H1 (cell line): Measurements from ENCODE around the gene NME7. TPM values are rescaled to one million over a fixed set of nuclear protein-coding genes. Genes with fewer than 3 reads are reported as not detected.

Source experiments
- HDAC6 ChIP-seq: IDR thresholded peaks from one replicate; pipeline ENCODE4 v1.7.1; 2012; ENCODE audit warnings: low read depth, mild to moderate bottlenecking, inconsistent platforms, low read length, moderate library complexity
- RXRA ChIP-seq: IDR thresholded peaks from 2 replicates; pipeline ENCODE4 v1.6.1; 2011; ENCODE audit warnings: low read depth, mild to moderate bottlenecking, low read length, moderate library complexity; ENCODE audit not compliant: insufficient read depth
- SP1 ChIP-seq: IDR thresholded peaks from 2 replicates; pipeline ENCODE4 v1.6.1; 2011; ENCODE audit warnings: low read depth, low read length
- TAF1 ChIP-seq: IDR thresholded peaks from 2 replicates; pipeline ENCODE4 v1.6.1; 2011; ENCODE audit warnings: mild to moderate bottlenecking, low read depth, low read length
- TAF7 ChIP-seq: optimal IDR thresholded peaks from 2 replicates; pipeline ENCODE3; 2011; ENCODE audit warnings: low read depth, mild to moderate bottlenecking, inconsistent platforms, low read length, moderate library complexity, borderline replicate concordance
- TBP ChIP-seq: IDR thresholded peaks from 2 replicates; pipeline ENCODE4 v1.6.1; 2011; ENCODE audit warnings: low read depth, low read length, improper control_type of control experiment
- polyA plus RNA-seq, 7 experiments: library from polyadenylated mRNA; depleted of rRNA in 3 of 7; stranded (reverse) in 5 of 7; unstranded in 2 of 7; fragments of >200 nt in 5 of 7; fragments of 200-250 nt in 2 of 7; gene quantifications; 1 replicate in 5 of 7; 2 replicates in 1 of 7; 4 replicates in 1 of 7; pipeline versions ENCODE4 v1.2.1 to v1.2.3, GENCODE V29; 2011 to 2013; ENCODE audit warnings: missing spikeins in 2 of 7, mixed read lengths in 2 of 7
- total RNA-seq: library from RNA; stranded (reverse); fragmentation: NEBNext Ultra II Directional; extraction: Animal tissue kit (Norgen Biotek cat#: 25700); gene quantifications from 2 replicates; pipeline ENCODE4 v1.2.1, GENCODE V29; 2021
- TF ChIP-seq, protein P1 (sequence below): fragments of 300-600 bp; sonication (generic); IDR thresholded peaks from 2 replicates; pipeline ENCODE4 v1.7.1; 2012; ENCODE audit warnings: low read length, moderate library complexity, mild to moderate bottlenecking, inconsistent platforms; ENCODE audit not compliant: insufficient replicate concordance
- TF ChIP-seq, protein P2 (sequence below), 3 experiments: IDR thresholded peaks; 1 replicate in 2 of 3; 2 replicates in 1 of 3; pipeline versions ENCODE4 v1.5.1 to v1.6.1; 2011; ENCODE audit warnings: low read length in 3 of 3, mild to moderate bottlenecking in 3 of 3, inconsistent platforms in 2 of 3, low read depth in 1 of 3, moderate library complexity in 1 of 3; ENCODE audit not compliant: insufficient read depth in 1 of 3; ENCODE audit errors: control extremely low read depth in 1 of 3

Gene NME7
- total and polyA plus RNA-seq, 2 of the 8 experiments (the other 6 are each of a cell fraction or from before 2014, with no cell fraction given) = 11.6 to 28.5 TPM

DNA sequence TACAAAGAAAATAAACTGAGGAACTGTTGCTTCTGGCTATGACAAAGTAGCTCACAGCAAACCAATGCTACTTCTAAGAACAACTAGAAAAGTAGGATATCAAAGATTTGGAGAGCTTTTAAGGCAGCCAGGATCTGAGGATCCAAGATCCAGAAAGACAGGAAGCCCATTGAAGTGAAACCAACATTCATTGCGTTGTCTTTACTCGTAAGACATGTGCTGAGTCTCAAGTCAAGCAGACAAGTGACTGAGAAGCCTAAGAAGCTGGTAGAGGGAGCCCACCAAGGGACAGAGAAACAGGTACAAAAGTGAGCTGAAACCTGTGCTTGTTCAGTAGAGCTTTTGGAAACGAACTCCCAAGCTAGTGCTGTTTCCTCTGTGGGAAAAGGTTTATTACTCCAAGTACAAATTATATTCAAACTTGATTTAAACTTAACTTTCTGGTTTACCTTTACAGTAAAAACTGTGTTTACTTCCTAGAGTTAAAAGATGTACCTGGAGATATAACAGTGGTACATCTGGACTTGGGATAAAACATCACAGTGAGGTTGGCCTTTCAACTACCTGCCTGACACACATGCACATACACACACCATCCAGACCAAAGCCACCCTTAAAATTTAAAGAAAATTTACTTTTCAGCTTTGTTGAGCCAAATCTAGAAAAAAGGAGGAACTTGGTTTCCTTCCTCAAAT is 41.2 kb downstream of the NME7 start (continued):
- TF ChIP-seq, protein P1, sequence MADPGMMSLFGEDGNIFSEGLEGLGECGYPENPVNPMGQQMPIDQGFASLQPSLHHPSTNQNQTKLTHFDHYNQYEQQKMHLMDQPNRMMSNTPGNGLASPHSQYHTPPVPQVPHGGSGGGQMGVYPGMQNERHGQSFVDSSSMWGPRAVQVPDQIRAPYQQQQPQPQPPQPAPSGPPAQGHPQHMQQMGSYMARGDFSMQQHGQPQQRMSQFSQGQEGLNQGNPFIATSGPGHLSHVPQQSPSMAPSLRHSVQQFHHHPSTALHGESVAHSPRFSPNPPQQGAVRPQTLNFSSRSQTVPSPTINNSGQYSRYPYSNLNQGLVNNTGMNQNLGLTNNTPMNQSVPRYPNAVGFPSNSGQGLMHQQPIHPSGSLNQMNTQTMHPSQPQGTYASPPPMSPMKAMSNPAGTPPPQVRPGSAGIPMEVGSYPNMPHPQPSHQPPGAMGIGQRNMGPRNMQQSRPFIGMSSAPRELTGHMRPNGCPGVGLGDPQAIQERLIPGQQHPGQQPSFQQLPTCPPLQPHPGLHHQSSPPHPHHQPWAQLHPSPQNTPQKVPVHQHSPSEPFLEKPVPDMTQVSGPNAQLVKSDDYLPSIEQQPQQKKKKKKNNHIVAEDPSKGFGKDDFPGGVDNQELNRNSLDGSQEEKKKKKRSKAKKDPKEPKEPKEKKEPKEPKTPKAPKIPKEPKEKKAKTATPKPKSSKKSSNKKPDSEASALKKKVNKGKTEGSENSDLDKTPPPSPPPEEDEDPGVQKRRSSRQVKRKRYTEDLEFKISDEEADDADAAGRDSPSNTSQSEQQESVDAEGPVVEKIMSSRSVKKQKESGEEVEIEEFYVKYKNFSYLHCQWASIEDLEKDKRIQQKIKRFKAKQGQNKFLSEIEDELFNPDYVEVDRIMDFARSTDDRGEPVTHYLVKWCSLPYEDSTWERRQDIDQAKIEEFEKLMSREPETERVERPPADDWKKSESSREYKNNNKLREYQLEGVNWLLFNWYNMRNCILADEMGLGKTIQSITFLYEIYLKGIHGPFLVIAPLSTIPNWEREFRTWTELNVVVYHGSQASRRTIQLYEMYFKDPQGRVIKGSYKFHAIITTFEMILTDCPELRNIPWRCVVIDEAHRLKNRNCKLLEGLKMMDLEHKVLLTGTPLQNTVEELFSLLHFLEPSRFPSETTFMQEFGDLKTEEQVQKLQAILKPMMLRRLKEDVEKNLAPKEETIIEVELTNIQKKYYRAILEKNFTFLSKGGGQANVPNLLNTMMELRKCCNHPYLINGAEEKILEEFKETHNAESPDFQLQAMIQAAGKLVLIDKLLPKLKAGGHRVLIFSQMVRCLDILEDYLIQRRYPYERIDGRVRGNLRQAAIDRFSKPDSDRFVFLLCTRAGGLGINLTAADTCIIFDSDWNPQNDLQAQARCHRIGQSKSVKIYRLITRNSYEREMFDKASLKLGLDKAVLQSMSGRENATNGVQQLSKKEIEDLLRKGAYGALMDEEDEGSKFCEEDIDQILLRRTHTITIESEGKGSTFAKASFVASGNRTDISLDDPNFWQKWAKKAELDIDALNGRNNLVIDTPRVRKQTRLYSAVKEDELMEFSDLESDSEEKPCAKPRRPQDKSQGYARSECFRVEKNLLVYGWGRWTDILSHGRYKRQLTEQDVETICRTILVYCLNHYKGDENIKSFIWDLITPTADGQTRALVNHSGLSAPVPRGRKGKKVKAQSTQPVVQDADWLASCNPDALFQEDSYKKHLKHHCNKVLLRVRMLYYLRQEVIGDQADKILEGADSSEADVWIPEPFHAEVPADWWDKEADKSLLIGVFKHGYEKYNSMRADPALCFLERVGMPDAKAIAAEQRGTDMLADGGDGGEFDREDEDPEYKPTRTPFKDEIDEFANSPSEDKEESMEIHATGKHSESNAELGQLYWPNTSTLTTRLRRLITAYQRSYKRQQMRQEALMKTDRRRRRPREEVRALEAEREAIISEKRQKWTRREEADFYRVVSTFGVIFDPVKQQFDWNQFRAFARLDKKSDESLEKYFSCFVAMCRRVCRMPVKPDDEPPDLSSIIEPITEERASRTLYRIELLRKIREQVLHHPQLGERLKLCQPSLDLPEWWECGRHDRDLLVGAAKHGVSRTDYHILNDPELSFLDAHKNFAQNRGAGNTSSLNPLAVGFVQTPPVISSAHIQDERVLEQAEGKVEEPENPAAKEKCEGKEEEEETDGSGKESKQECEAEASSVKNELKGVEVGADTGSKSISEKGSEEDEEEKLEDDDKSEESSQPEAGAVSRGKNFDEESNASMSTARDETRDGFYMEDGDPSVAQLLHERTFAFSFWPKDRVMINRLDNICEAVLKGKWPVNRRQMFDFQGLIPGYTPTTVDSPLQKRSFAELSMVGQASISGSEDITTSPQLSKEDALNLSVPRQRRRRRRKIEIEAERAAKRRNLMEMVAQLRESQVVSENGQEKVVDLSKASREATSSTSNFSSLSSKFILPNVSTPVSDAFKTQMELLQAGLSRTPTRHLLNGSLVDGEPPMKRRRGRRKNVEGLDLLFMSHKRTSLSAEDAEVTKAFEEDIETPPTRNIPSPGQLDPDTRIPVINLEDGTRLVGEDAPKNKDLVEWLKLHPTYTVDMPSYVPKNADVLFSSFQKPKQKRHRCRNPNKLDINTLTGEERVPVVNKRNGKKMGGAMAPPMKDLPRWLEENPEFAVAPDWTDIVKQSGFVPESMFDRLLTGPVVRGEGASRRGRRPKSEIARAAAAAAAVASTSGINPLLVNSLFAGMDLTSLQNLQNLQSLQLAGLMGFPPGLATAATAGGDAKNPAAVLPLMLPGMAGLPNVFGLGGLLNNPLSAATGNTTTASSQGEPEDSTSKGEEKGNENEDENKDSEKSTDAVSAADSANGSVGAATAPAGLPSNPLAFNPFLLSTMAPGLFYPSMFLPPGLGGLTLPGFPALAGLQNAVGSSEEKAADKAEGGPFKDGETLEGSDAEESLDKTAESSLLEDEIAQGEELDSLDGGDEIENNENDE = no peak
- TF ChIP-seq TAF7 = no peak
- TF ChIP-seq HDAC6 = no peak
- no peak for TF ChIP-seq TBP
- no peak for TF ChIP-seq SP1
- TF ChIP-seq TAF1 = no peak
- TF ChIP-seq RXRA = no peak
- TF ChIP-seq, protein P2, sequence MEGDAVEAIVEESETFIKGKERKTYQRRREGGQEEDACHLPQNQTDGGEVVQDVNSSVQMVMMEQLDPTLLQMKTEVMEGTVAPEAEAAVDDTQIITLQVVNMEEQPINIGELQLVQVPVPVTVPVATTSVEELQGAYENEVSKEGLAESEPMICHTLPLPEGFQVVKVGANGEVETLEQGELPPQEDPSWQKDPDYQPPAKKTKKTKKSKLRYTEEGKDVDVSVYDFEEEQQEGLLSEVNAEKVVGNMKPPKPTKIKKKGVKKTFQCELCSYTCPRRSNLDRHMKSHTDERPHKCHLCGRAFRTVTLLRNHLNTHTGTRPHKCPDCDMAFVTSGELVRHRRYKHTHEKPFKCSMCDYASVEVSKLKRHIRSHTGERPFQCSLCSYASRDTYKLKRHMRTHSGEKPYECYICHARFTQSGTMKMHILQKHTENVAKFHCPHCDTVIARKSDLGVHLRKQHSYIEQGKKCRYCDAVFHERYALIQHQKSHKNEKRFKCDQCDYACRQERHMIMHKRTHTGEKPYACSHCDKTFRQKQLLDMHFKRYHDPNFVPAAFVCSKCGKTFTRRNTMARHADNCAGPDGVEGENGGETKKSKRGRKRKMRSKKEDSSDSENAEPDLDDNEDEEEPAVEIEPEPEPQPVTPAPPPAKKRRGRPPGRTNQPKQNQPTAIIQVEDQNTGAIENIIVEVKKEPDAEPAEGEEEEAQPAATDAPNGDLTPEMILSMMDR (IDR thresholded peaks at IDR 0.05; ENCODE audit: control extremely low read depth in 1 of 3, insufficient read depth in 1 of 3, low read depth in 1 of 3, low read length in 3 of 3) = no peak
